NCI-H524 treated with DMSO at 0.1 percent for 48 hours (cell line): ENCODE data around the gene POMT1.
"Not testable (repeated sequence)": the region's sequence is repeated elsewhere in the genome, so short reads cannot be mapped to it uniquely, and the experiment has no call there.

Experiments
- DNase-seq: peaks from one replicate; lab custom pipeline; 2025; lab: John Stamatoyannopoulos, UW

The POMT1 gene

GRCh38 chr9:131525643-131526565, 23.2 kb downstream of the POMT1 start:
- no peak for DNase-seq

DNA sequence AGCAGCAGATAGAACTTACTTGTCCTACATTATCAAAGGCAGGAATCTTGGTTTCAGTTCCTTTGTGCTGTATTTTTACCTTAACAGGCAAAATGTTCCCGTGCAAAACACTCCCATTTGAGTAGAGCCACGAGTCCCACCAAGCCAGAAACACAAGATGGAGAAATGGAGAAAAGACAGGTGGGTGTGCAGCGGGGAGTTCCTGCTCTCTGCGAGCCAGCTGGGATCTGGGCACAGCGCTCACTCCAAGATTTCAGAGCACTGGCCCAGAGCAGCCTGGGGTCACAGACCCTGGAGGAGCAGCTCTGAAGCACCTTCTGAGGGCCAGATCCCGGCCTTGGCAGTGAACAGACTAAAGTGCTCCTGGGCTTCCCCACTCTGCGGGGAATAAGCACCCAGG, 25.5 kb downstream of the POMT1 start:
- DNase-seq = no peak

DNA sequence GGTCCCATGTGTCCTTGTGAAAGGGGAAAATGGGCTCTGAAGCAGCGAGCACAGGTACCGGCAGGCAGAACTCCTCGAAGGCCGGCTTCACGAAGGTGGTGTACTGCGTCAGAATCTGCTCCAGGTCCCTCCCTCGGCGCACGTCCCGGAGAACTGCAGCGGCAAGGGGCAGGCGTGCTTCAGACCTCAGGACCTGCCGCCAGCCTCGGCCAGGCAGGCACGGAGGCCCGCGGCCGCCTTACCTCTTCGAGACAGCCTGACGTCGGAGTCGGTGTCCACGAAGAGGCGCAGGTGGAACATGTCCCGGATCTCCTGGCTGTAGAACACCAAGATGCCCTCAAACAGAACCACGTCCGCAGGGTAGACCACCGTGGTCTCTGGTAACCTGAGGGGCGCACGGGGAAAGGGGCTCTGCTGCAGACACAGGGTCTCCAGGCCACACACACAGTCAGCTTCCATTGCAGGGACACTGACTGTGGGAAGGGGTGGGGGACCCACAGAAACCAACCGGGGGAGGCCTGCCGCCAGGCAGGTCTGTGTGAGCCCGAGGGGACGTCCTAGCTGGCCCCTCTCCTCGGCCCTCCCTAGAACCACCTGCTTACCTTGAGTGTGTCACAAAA, 26.3 kb downstream of the POMT1 start:
- no peak for DNase-seq

GRCh38 chr9:131529597-131530545, 27.2 kb downstream of the POMT1 start:
- DNase-seq = no peak

GRCh38 chr9:131530546-131530919, 27.8 kb downstream of the POMT1 start:
- DNase-seq = no peak

GRCh38 chr9:131530920-131531832, 28.5 kb downstream of the POMT1 start, which contains the start of gene UCK1:
Gene UCK1 (minus strand): TSS chr9:131531263. CDS start chr9:131531174, 89 bp downstream.
- DNase-seq = peak; percentile 47

DNA sequence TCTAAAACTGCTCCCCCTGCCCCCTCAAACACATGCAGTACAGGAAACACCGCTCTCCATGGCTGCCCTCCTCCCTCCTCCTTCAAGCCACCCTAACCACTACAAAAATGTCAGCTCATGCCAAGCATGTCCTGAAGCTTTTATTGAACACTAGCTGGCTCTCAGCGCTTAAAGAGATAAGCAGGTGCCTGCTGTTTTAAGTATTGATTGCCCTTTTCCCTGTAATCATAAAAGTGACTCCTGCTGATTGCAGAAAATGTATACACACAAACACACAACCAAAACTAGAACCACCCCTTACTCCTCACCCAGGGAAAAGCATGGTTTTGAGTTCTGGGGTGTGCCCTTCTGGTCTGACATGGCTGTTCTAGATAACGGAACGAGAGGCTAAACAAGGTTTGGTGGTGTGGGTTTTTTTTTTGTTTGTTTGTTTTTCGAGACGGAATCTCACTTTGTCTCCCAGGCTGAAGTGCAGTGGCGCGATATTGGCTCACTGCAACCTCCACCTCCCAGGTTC, 32.1 kb downstream of the POMT1 start:
- DNase-seq = no peak

DNA sequence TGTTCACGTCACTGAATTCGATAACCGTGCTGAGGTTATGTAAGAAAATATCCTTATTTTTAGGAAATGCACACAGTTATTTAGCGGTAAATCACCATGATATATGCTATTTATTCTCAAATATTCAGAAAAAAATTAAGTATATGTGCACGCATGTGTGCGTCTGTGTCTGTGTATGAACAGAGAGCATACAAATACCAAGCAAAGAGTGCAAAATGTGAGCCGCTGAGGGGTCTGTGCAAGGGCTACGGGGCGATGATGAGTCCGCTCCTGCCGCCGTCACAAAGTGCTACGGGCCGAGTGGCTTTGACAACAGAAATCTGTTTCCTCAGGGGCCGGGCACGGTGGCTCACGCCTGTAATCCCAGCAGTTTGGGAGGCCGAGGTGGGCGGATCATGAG, 35.2 kb downstream of the POMT1 start:
- no peak for DNase-seq

DNA sequence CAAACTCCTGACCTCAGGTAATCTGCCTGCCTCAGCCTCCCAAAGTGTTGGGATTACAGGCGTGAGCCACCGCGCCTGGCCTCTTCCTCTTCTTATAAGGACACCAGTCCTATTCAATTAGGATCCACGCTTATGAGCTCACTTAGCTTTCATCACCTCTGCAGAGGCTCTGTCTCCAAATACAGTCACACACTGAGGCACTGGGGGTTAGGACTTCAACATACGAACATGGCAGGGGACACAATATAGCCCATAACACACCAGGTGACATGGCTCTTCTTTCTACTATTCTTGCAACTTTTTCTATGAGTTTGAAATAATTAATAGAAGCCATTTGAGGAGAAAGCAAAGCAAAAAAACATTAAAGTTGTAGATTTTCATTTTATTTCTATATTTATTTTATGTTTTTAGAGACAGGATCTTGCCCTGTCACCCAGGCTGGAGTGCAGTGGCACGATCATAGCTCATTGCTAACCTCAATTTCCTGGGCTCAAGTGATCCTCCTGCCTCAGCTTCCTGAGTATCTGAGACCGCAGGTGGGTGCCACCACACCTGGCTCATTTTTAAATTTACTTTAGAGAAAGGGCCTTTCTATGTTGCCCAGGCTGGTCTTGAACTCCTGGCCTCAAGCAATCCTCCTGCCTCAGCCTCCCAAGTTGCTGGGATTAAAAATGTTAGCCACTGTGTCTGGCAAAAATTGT, 36.7 kb downstream of the POMT1 start:
- DNase-seq = no peak

DNA sequence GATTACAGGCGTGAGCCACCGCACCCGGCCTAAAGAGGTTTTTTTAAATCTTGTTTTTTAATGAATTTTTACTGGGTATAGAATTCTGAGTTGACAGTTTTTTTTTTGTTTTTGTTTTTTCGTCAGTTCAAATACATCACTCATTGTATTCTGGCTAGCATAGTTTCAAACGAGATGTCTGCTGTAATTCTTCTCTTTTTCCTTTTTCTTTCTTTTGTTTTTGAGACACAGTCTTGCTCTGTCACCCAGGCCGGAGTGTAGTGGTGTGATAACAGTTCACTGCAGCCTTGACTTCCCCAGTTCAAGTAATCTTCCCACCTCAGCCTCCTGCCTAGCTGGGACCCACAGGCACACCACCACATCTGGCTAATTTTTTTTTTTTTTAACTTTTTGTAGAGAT, 40.4 kb downstream of the POMT1 start:
- DNase-seq = no peak

- DNase-seq = no peak
Observed at GRCh38 chr9:131545003-131545785, 42.5 kb downstream of the POMT1 start, which contains the start of gene PRRT1B. Gene PRRT1B (plus strand): TSS chr9:131545523. CDS start chr9:131545616, 93 bp downstream.

GRCh38 chr9:131545786-131546335, 43.1 kb downstream of the POMT1 start:
- no peak for DNase-seq

GRCh38 chr9:131546336-131547084, 43.8 kb downstream of the POMT1 start:
- no peak for DNase-seq

DNA sequence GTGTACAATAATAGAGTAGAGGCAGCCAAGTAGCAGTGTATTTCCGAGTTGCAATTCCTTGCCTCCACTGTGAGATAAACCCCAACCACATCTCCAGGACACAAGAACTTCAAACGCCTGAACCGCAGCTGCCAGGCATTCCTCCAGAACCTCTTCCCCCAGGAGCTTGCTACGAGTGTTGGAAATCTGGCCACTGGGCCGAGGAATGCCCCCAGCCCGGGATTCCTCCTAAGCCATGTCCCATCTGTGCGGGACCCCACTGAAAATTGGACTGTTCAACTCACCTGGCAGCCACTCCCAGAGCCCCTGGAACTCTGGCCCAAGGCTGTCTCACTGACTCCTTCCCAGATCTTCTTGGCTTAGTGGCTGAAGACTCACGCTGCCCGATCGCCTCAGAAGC, 46.5 kb downstream of the POMT1 start:
- DNase-seq = not testable (repeated sequence)

GRCh38 chr9:131550465-131550864, 47.7 kb downstream of the POMT1 start:
- DNase-seq = not testable (repeated sequence)

GRCh38 chr9:131552030-131552429, 49.3 kb downstream of the POMT1 start:
- DNase-seq = no peak

- DNase-seq = no peak
Observed at GRCh38 chr9:131554087-131554842, 51.5 kb downstream of the POMT1 start.
